Right lobe of liver (tissue), 6 donors: ENCODE measurements around the gene PRSS56. TPM values are rescaled to one million over a fixed set of nuclear protein-coding genes. Genes with fewer than 3 reads are reported as not detected.

Experiments
- ATAC-seq, 4 donors: fragments of 200-7000 bp; cut with Tn5 transposase; one replicate each; pipeline ENCODE4 v1.9.1; 2020; ENCODE audit warnings: mild to moderate bottlenecking in 4 of 4, moderate library complexity in 4 of 4
- DNase-seq, 3 donors: peaks; one replicate each; pipeline ENCODE4 v3.0.0-alpha.2; 2020
- H3K27ac ChIP-seq, 3 donors: fragments of 200-600 bp; one replicate each; pipeline ENCODE4 v1.8.0; 2022
- H3K27me3 ChIP-seq, 2 donors: fragments of 200-600 bp; one replicate each; pipeline ENCODE4 v1.8.0; 2022
- H3K36me3 ChIP-seq, 4 donors: fragments of 200-600 bp; sonication (generic) in 1 of 4; one replicate each; pipeline versions ENCODE4 v1.5.1 to v1.8.0; 2017 to 2022; ENCODE audit warnings: control low read depth in 1 of 4
- H3K4me1 ChIP-seq, 4 donors: fragments of 200-600 bp; sonication (generic) in 1 of 4; one replicate each; pipeline versions ENCODE4 v1.5.1 to v1.8.0; 2017 to 2022; ENCODE audit warnings: control low read depth in 1 of 4
- H3K4me3 ChIP-seq, 3 donors: fragments of 200-600 bp; one replicate each; pipeline ENCODE4 v1.8.0; 2022
- H3K9me3 ChIP-seq, 4 donors: fragments of 200-600 bp; sonication (generic) in 1 of 4; one replicate each; pipeline versions ENCODE4 v1.5.1 to v1.8.0; 2017 to 2022; ENCODE audit warnings: control low read depth in 1 of 4
- POLR2A ChIP-seq: fragments of 450-650 bp; IDR thresholded peaks from one replicate; pipeline ENCODE4 v1.6.1; 2017; ENCODE audit warnings: antibody characterized with exemption, mild to moderate bottlenecking
- WGBS: methylation state at CpG from one replicate; pipeline ENCODE4 v1.1.6; 2018; ENCODE audit warnings: low coverage, low lambda C conversion rate; ENCODE audit not compliant: insufficient coverage; ENCODE audit errors: missing lambda C conversion rate; 5-methylcytosine and 5-hydroxymethylcytosine counted together
- intact Hi-C, 2 donors: fragments of 100-400 bp; cut with DNase I; formaldehyde crosslinking; loops; one replicate each; pipeline versions ENCODE4 v1.11.2 to v1.14.1; 2022
- total RNA-seq, 6 experiments: library from RNA; depleted of rRNA in 2 of 6; stranded (reverse); fragments of >200 nt in 2 of 6; fragmentation: NEBNext Ultra II Directional in 3 of 6; extraction: Animal tissue kit (Norgen Biotek cat#: 25700) in 3 of 6; gene quantifications; one replicate each; pipeline versions ENCODE4 v1.1.0 to v1.2.4, GENCODE V29; 2016 to 2023
- TF ChIP-seq, protein P1 (sequence below), 4 donors: fragments of 200-600 bp in 3 of 4; fragments of 450-650 bp in 1 of 4; IDR thresholded peaks; one replicate each; pipeline versions ENCODE4 v1.5.1 to v1.8.0; 2016 to 2022; ENCODE audit warnings: antibody characterized with exemption in 4 of 4, mild to moderate bottlenecking in 2 of 4
- donor health status: DM: no; HTN: yes; CAD: no.
- donor health status: DM: no; HTN: no; CAD: no.
- donor health status: DM: no; HTN: no; CAD: no.
- donor health status: DM: no; HTN: yes; CAD: no.
- donor health status: DM: no; HTN: yes; CAD: no.

The PRSS56 gene
- total RNA-seq, 6 experiments from 2014 or later: 0.19 TPM; not detected in 5

GRCh38 chr2:232542715-232543467, 22.7 kb downstream of the PRSS56 start:
- Histone ChIP-seq H3K4me1 (no peaks in the 10 kb centered on the region), H3K27ac (no peak overlapping the region), H3K4me3 (no peak overlapping the region), H3K9me3 (no peaks in the 10 kb centered on the region), H3K36me3 (no peaks in the 10 kb centered on the region), H3K27me3 (no peaks in the 10 kb centered on the region)
- no peak for ATAC-seq
- TF ChIP-seq POLR2A: no peak
- TF ChIP-seq, protein P1, sequence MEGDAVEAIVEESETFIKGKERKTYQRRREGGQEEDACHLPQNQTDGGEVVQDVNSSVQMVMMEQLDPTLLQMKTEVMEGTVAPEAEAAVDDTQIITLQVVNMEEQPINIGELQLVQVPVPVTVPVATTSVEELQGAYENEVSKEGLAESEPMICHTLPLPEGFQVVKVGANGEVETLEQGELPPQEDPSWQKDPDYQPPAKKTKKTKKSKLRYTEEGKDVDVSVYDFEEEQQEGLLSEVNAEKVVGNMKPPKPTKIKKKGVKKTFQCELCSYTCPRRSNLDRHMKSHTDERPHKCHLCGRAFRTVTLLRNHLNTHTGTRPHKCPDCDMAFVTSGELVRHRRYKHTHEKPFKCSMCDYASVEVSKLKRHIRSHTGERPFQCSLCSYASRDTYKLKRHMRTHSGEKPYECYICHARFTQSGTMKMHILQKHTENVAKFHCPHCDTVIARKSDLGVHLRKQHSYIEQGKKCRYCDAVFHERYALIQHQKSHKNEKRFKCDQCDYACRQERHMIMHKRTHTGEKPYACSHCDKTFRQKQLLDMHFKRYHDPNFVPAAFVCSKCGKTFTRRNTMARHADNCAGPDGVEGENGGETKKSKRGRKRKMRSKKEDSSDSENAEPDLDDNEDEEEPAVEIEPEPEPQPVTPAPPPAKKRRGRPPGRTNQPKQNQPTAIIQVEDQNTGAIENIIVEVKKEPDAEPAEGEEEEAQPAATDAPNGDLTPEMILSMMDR (IDR thresholded peaks at IDR 0.05): no peak
- 89% methylated on average over 4 of the region's 20 CpGs for WGBS
- peak in 1 of 3 donors; percentile 52 for DNase-seq
- intact Hi-C loops: no loop called here

DNA sequence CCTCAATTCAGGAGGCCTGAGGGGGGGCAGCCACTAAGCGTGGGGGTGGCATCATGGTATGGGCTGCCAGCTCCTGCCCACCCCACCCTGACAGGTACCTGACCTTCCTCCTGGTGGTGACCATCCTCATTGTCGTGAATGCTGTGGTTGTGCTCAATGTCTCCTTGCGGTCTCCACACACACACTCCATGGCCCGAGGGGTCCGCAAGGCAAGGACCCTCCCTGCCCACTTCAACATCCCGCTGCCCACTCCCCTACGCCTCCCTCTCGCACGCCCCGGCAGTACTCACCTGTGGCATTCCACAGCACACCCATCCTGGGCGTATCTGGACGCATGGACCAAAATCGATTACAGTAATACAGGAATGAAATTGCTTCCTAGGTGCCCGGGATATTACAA, 23.3 kb downstream of the PRSS56 start:
- DNase-seq (peak in 1 of 3 donors; percentile 39), ATAC-seq (no peak)
- no peaks in the 10 kb centered on the region for H3K27me3 ChIP-seq
- no peak overlapping the region for H3K4me3 ChIP-seq
- intact Hi-C loops: no loop called here
- H3K4me1 ChIP-seq: no peaks in the 10 kb centered on the region
- WGBS: 92% methylated on average over 7 of the region's 14 CpGs
- H3K9me3 ChIP-seq: no peaks in the 10 kb centered on the region
- no peaks in the 10 kb centered on the region for H3K36me3 ChIP-seq
- no peak for TF ChIP-seq POLR2A
- TF ChIP-seq, protein P1 (IDR thresholded peaks at IDR 0.05): no peak
- no peak overlapping the region for H3K27ac ChIP-seq

GRCh38 chr2:232543928-232544631, 23.9 kb downstream of the PRSS56 start:
- intact Hi-C loops: no loop called here
- Histone ChIP-seq H3K9me3 (no peaks in the 10 kb centered on the region), H3K27ac (no peak overlapping the region), H3K4me3 (no peak overlapping the region), H3K27me3 (no peaks in the 10 kb centered on the region), H3K36me3 (no peaks in the 10 kb centered on the region), H3K4me1 (no peaks in the 10 kb centered on the region)
- TF ChIP-seq, protein P1 (IDR thresholded peaks at IDR 0.05): no peak
- TF ChIP-seq POLR2A: no peak
- DNase-seq: peak in 1 of 3 donors; percentile 52
- ATAC-seq: no peak
- 92% methylated on average over 5 of the region's 19 CpGs for WGBS

GRCh38 chr2:232544674-232545073, 24.5 kb downstream of the PRSS56 start:
- peak in 1 of 4 donors; percentile 10 for ATAC-seq
- Histone ChIP-seq H3K27me3 (no peaks in the 10 kb centered on the region), H3K27ac (no peak overlapping the region), H3K9me3 (no peaks in the 10 kb centered on the region), H3K4me1 (peaks cover 0 to 3% (median 0%) of the 10 kb centered on the region in 4 donors), H3K4me3 (no peak overlapping the region), H3K36me3 (no peaks in the 10 kb centered on the region)
- 88% methylated on average over 5 of the region's 6 CpGs for WGBS
- TF ChIP-seq, protein P1 (IDR thresholded peaks at IDR 0.05): no peak
- peak in 1 of 3 donors; percentile 29 for DNase-seq
- intact Hi-C loops: no loop called here
